GM18951 (cell line): ENCODE measurements around the gene ALG14.

Experiments used
- POLR2A ChIP-seq: IDR thresholded peaks from 4 replicates; pipeline ENCODE4 v1.6.1; 2011; ENCODE audit warnings: mild to moderate bottlenecking; ENCODE audit not compliant: insufficient read length, insufficient read depth; ENCODE audit errors: extremely low read depth
- in situ Hi-C: fragments of 300-500 bp; cut with MboI; formaldehyde crosslinking; loops from one replicate; pipeline ENCODE4 v1.12.0; 2022; ENCODE audit warnings: low sequenced_read_pairs, mixed read lengths, inconsistent platforms; ENCODE audit not compliant: unreplicated experiment

ALG14 gene, protein sequence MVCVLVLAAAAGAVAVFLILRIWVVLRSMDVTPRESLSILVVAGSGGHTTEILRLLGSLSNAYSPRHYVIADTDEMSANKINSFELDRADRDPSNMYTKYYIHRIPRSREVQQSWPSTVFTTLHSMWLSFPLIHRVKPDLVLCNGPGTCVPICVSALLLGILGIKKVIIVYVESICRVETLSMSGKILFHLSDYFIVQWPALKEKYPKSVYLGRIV

GRCh38 chr1:95072532-95073419 is at the start of gene ALG14:
TSS of gene ALG14 (minus strand) at chr1:95072951. CDS start at chr1:95072898, 53 bp downstream.
- in situ Hi-C loops: no loop called here
- TF ChIP-seq POLR2A: peak; percentile 69

GRCh38 chr1:95122151-95122697 is 49.5 kb upstream of the ALG14 start:
- in situ Hi-C loops: no loop called here
- no peak for TF ChIP-seq POLR2A

DNA sequence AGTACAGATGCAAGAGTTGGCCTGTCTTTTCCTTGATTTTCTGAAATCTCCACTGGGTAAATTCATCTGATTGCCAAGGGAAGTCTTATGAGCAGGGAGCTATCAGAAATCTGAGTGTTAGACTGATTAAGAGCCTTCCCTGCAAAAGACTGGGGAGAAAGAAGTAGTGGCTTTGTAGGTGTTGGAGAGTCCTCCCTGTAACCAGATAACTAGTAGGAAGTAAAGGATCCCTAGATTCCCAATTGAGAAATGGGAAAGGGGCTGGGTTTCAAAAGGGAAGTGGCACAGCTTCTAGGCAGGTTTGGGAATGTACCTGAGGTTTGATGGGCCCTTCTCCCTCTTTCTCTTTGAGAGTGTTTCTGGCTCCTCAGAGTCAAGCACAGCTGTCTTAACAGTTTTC is 46.5 kb upstream of the ALG14 start:
- in situ Hi-C loops: no loop called here
- no peak for TF ChIP-seq POLR2A

- no peak for TF ChIP-seq POLR2A
- in situ Hi-C loops: no loop called here
These were observed 46.0 kb upstream of the ALG14 start for GRCh38 chr1:95118710-95119109.

GRCh38 chr1:95118067-95118499 is 45.3 kb upstream of the ALG14 start:
- in situ Hi-C loops: no loop called here
- no peak for TF ChIP-seq POLR2A

DNA sequence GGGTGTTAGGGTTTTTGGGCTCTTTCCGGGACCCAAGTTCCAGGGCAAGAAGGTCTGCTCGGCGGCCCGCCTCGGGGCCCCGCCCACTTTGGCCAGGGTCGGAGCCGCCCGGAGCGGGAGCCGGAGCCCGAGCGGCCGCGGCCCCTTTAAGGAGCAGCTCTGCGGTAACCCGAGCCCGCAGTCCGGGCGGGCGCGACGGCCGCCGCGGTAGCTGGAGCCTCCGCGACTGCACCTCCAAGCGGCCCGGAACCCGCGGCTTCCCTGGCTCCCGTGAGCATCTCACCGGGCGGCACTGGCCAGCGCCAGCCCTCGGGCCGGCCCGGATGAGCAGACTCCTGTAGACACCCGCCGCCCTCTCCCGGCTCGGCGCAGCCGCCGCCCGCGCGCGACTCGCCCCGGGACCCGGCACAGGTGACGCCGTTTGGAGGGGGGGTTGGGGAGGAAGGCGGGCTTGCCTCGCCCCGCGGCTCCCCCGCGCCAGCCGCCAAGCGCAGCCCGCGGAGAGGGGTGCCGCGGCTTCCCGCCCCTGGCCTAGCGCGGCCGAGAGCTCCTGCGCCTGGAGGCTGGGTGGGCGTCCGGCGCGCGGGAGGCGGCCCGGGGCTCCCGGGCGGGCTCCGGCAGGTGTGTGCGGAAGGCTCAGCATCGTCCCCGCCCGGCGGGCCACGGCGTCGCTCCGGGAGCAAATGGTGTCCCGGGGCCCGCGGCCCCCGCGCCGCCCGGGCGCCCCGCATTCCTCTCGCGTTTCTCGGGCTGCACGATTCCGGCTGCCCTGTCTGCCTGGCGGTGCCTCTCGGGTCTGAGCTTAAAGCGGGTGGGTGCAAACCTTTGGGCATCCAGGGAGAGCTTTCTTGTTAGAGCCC is 44.7 kb upstream of the ALG14 start, which contains the start of gene TLCD4:
TLCD4 (plus strand) TSS at position 149 of the 860 bp plus-strand sequence. CDS start 26,547 bp downstream, outside the sequence.
- TF ChIP-seq POLR2A: no peak
- in situ Hi-C loops: no loop called here

DNA sequence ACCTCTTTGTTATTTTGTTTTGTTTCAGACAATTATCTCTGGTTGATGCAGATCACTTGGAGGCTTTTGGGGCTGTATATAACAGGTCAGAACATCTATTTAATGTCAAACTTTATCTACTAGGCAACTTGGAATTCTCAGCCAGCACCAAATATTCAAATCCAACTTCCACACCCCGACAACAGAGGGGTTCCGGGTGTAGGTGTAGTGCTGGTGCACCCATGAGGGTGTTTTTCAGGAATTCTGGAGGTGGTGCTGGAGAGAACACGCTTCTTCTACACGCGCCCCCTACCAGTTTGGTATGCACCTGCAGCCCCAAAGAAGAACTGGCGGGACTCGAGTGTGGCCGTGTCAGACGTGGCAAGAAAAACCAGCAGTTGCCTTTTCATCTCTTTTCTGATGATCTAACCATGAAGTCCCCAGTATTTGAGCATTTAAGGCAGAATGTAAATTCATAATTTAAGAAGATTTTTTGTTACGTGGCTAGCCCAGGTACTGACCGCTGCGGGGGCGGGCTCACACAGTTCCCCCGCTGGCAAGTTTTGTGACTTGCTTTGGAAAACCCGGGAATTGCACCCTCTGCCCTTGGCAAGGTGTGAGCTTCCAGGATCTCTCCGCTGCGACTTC is 43.9 kb upstream of the ALG14 start:
- no peak for TF ChIP-seq POLR2A
- in situ Hi-C loops: no loop called here

DNA sequence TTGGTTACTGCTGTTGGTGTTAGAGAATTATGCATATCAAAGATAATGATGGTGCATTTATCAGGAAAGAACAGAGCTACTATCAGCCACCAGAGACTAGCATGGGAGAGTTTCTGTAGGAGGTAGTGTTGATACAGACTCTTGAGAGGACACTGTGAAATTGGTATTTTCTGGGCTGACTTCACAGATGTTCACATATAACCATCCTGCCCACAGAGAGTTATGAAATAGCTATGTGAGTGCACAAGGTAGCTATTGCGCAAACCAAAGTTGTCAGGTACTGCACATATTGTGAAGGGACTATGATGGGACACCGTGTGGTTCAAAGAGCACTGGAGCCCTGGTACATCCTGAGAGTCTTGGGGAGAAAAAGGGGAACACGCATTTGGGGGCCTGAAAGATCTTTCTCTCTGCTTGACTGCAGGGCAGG is 43.0 kb upstream of the ALG14 start:
- TF ChIP-seq POLR2A: no peak
- in situ Hi-C loops: no loop called here

GRCh38 chr1:95113684-95114083 is 40.9 kb upstream of the ALG14 start:
- in situ Hi-C loops: no loop called here
- no peak for TF ChIP-seq POLR2A

- no peak for TF ChIP-seq POLR2A
- in situ Hi-C loops: no loop called here
These were observed 38.3 kb upstream of the ALG14 start for GRCh38 chr1:95111014-95111413.

GRCh38 chr1:95108792-95109191 is 36.0 kb upstream of the ALG14 start:
- no peak for TF ChIP-seq POLR2A
- in situ Hi-C loops: no loop called here

GRCh38 chr1:95098196-95098595 is 25.4 kb upstream of the ALG14 start:
- no peak for TF ChIP-seq POLR2A
- in situ Hi-C loops: no loop called here
